ENCODE measurements around the gene MIOX.

DNA sequence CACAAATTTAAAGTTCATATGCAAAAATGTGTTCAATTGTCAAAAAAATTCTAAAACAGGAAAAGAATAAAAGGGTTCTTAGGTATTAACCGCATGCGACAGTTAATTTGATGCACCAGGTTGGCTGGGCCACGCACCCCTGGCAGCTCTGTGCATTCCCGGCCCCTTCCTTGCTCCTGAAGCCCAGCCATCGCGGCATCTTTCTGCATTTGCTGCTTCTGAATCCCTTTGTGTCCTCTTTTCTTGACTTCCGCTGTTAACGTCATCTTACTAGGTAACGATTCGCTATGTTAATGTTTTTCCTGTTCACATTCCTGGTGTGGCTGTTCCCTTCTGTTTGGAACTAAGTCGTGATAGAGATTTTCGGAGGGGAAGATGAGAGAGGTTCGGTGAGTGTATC lies 51.1 kb downstream of the MIOX start:
- TF ChIP-seq, protein P1, sequence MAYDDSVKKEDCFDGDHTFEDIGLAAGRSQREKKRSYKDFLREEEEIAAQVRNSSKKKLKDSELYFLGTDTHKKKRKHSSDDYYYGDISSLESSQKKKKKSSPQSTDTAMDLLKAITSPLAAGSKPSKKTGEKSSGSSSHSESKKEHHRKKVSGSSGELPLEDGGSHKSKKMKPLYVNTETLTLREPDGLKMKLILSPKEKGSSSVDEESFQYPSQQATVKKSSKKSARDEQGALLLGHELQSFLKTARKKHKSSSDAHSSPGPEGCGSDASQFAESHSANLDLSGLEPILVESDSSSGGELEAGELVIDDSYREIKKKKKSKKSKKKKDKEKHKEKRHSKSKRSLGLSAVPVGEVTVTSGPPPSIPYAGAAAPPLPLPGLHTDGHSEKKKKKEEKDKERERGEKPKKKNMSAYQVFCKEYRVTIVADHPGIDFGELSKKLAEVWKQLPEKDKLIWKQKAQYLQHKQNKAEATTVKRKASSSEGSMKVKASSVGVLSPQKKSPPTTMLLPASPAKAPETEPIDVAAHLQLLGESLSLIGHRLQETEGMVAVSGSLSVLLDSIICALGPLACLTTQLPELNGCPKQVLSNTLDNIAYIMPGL (CRISPR knock-in tag; IDR thresholded peaks at IDR 0.05), result no peak
- no peak for TF ChIP-seq CHD2 (IDR thresholded peaks at IDR 0.05; ENCODE audit: low read depth, low read length)
- TF ChIP-seq ESRRA (IDR thresholded peaks at IDR 0.05; ENCODE audit: borderline replicate concordance, low read depth), result no peak
- TF ChIP-seq RFX5 (IDR thresholded peaks at IDR 0.05; ENCODE audit: low read depth, low read length), result no peak
- TF ChIP-seq POLR2AphosphoS5 (IDR thresholded peaks at IDR 0.05; ENCODE audit: control insufficient read depth, insufficient read depth, low read depth, low read length), result no peak
- TF ChIP-seq, protein P2, sequence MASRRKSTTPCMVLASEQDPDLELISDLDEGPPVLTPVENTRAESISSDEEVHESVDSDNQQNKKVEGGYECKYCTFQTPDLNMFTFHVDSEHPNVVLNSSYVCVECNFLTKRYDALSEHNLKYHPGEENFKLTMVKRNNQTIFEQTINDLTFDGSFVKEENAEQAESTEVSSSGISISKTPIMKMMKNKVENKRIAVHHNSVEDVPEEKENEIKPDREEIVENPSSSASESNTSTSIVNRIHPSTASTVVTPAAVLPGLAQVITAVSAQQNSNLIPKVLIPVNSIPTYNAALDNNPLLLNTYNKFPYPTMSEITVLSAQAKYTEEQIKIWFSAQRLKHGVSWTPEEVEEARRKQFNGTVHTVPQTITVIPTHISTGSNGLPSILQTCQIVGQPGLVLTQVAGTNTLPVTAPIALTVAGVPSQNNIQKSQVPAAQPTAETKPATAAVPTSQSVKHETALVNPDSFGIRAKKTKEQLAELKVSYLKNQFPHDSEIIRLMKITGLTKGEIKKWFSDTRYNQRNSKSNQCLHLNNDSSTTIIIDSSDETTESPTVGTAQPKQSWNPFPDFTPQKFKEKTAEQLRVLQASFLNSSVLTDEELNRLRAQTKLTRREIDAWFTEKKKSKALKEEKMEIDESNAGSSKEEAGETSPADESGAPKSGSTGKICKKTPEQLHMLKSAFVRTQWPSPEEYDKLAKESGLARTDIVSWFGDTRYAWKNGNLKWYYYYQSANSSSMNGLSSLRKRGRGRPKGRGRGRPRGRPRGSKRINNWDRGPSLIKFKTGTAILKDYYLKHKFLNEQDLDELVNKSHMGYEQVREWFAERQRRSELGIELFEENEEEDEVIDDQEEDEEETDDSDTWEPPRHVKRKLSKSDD (conservative IDR thresholded peaks at IDR 0.05; ENCODE audit: low read length), result no peak
- TF ChIP-seq BACH1 (tag; IDR thresholded peaks at IDR 0.05), result no peak
- TF ChIP-seq ZNF584 (CRISPR knock-in tag; IDR thresholded peaks at IDR 0.05; ENCODE audit: low read depth), result no peak
- no peak for TF ChIP-seq ZZZ3 (IDR thresholded peaks at IDR 0.05)
- TF ChIP-seq, protein P3, sequence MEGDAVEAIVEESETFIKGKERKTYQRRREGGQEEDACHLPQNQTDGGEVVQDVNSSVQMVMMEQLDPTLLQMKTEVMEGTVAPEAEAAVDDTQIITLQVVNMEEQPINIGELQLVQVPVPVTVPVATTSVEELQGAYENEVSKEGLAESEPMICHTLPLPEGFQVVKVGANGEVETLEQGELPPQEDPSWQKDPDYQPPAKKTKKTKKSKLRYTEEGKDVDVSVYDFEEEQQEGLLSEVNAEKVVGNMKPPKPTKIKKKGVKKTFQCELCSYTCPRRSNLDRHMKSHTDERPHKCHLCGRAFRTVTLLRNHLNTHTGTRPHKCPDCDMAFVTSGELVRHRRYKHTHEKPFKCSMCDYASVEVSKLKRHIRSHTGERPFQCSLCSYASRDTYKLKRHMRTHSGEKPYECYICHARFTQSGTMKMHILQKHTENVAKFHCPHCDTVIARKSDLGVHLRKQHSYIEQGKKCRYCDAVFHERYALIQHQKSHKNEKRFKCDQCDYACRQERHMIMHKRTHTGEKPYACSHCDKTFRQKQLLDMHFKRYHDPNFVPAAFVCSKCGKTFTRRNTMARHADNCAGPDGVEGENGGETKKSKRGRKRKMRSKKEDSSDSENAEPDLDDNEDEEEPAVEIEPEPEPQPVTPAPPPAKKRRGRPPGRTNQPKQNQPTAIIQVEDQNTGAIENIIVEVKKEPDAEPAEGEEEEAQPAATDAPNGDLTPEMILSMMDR (IDR thresholded peaks at IDR 0.05 in 2 of 3, conservative IDR thresholded peaks at IDR 0.05 in 1 of 3; ENCODE audit: insufficient read depth in 2 of 3, low read depth in 1 of 3, low read length in 3 of 3), result no peak
- no peak for TF ChIP-seq NR2C2 (CRISPR knock-in tag; IDR thresholded peaks at IDR 0.05)
- no peak for TF ChIP-seq NR2C2 (tag; IDR thresholded peaks at IDR 0.05)
- TF ChIP-seq NCOA4 (IDR thresholded peaks at IDR 0.05; ENCODE audit: partially characterized antibody), result no peak
- no peak for TF ChIP-seq RFX1 (IDR thresholded peaks at IDR 0.05)
